Measurements from ENCODE around the gene TRIM24.

TRIM24 gene

DNA sequence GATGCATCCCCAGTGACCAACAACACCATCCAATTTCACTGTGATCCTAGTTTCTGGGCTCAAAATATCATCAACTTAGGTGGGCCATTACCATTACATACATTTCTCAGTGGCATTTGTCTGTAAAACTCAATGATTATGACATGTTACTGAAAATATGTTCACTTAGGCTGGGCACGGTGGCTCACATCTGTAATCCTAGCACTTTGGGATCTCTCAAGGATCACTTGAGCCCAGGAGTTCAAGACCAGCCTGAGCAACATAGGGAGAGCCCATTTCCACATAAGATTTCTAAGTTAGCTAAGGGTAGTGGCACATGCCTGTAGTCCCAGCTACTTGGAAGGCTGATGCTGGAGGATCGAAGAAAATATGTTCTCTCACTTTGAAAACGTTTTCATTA is 91.0 kb downstream of the TRIM24 start:
- DNase-seq = no peak
- TF ChIP-seq GATA1 (IDR thresholded peaks at IDR 0.05; ENCODE audit: low read depth, low read length) (no peak), POLR2A (IDR thresholded peaks at IDR 0.05; ENCODE audit: low read length) (no peak)

DNA sequence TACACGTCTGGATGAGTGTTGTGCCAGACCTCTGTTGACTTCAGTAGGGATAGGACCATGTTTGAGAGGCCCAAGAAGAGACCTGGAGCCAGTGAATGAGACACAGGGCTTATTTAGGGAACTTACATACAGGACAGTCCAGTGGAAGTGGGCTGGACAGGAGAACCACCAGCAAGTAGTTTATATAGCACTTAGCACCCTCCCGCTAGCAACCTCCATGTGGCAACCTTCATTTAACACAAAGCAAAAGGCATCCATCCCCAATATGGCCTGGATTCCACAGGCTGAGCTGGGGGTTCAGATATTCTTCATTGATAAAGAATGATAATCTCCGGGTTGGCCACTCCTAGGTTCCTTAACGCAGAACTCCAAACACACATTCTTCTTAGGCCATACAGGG is 93.7 kb downstream of the TRIM24 start:
- TF ChIP-seq POLR2A (IDR thresholded peaks at IDR 0.05; ENCODE audit: low read length) = no peak
- TF ChIP-seq GATA1 (IDR thresholded peaks at IDR 0.05; ENCODE audit: low read depth, low read length) = no peak
- no peak for DNase-seq

DNA sequence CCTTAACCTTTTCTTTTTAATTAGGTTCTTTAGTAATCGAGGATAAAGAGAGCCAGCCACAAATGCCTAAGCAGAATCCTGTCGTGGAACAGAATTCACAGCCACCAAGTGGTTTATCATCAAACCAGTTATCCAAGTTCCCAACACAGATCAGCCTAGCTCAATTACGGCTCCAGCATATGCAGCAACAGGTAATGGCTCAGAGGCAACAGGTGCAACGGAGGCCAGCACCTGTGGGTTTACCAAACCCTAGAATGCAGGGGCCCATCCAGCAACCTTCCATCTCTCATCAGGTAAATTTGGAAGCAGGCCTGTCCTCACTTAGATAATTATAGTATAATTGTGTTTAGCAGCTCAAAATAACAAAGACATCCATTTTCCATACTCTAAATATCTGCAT is 94.6 kb downstream of the TRIM24 start:
- TF ChIP-seq GATA1 (IDR thresholded peaks at IDR 0.05; ENCODE audit: low read depth, low read length) = no peak
- no peak for TF ChIP-seq POLR2A (IDR thresholded peaks at IDR 0.05; ENCODE audit: low read length)
- DNase-seq = no peak

DNA sequence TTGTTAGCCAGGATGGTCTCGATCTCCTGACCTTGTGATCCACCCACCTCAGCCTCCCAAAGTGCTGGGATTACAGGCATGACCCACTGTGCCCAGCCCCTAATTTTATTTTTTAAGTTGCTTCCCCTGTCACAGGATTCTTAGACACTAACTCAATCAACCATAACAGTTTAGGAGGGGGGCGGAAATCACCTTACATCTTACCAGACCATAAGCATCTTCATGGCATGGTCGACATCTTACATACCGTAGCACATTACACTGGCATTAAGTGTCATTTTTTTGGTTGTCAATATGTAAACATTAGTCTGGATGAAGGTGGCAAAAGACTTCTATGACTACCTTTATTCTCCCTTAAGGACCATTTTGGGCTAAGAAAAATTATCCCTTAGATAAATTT is 95.6 kb downstream of the TRIM24 start:
- no peak for DNase-seq
- no peak for TF ChIP-seq GATA1 (IDR thresholded peaks at IDR 0.05; ENCODE audit: low read depth, low read length)
- no peak for TF ChIP-seq POLR2A (IDR thresholded peaks at IDR 0.05; ENCODE audit: low read length)

DNA sequence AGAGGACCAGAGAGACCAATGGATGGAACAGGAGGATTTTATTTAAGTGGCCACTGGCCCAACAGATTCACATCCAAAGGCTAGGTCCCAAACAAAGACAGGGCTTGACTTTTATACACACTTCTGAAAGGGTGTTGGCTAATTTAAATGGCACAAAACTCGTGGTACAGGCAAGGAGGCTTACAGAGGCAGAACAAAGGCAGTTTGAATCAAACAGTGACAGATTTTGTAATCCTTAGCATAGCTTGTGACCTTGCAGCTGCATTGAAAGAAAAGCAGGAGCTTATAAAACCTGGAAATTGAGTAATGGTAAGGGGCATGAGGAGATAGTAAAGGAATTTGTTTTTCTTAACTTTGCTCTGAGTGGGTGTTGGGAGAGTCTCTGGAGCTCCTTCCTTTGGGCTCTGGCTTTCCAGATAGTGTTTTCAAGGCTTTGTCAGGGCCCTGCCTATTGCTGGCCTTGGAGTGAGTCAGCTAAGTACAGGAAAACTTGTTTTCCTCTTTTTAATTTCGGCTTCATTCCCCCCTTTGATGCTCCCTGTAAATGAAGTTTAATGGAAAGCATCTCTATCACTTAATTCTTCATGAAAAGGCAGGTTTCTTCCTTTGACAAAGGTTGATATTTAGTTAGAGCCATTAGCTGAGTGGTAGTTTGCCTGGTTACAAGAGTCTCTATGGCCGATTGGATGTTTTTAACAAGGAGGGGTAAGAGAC is 96.9 kb downstream of the TRIM24 start:
- TF ChIP-seq POLR2A (IDR thresholded peaks at IDR 0.05; ENCODE audit: low read length) (no peak), GATA1 (IDR thresholded peaks at IDR 0.05; ENCODE audit: low read depth, low read length) (no peak)
- peak; percentile 32 to 50 for DNase-seq

DNA sequence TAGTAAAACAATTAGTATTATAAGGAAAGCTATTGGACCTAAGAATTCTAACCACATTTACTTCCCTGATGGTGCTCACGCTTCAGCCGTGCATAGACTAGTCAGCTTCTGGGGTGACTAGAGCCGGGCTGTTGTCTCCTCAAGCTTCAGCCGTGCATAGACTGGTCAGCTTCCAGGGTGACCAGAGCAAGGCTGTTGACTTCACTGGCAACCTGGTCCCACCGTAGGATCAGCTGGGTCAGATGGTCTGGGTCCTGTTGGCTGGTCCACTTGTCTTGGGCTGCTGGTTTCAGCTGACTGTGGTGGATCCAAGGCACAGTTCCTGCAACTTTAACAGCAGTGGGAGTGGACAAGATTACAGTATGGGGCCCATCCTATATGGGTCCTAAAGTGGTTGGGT is 99.4 kb downstream of the TRIM24 start:
- no peak for DNase-seq
- no peak for TF ChIP-seq GATA1 (IDR thresholded peaks at IDR 0.05; ENCODE audit: low read depth, low read length)
- no peak for TF ChIP-seq POLR2A (IDR thresholded peaks at IDR 0.05; ENCODE audit: low read length)

DNA sequence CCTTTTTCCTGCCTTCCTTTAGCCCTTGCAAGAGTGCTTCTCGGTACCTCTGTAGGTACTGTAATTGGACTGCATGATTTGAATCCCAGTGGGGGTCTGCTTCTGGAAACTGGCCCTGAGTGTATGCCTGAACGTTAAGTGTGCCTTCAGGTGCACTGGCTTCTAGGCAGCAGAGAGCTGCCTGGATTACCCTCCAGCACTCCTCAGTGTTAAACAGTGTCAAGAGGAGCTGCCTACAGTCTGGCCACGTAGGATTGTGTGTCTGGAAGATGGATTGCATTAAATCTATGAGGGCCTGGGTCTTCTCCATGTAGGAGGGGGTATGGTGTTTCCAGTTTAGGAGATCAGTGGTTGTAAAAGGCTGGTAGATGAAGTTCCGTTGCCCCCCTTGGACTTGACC is 103.7 kb downstream of the TRIM24 start:
- DNase-seq = no peak
- TF ChIP-seq GATA1 (IDR thresholded peaks at IDR 0.05; ENCODE audit: low read depth, low read length) (no peak), POLR2A (IDR thresholded peaks at IDR 0.05; ENCODE audit: low read length) (no peak)

DNA sequence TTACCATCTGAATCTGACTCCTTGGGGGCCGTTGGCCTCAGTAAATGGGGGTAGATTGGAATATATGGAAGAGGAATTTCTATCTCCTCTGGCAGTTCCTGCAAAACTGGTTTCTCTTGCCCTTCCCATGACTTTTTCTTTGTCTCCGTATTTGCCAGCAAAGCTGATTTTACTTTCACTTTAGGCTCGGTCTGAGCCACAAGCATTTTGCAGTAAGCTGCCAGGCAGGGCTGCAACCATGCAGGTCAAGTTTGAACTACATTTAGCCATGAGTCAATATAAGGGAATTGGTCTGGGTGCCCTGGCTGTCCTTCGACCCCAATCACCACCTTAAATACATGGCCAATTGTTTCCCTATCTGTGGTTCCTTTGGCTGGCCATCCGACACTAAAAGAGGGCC is 104.3 kb downstream of the TRIM24 start:
- TF ChIP-seq GATA1 (IDR thresholded peaks at IDR 0.05; ENCODE audit: low read depth, low read length) (no peak), POLR2A (IDR thresholded peaks at IDR 0.05; ENCODE audit: low read length) (no peak)
- no peak for DNase-seq

DNA sequence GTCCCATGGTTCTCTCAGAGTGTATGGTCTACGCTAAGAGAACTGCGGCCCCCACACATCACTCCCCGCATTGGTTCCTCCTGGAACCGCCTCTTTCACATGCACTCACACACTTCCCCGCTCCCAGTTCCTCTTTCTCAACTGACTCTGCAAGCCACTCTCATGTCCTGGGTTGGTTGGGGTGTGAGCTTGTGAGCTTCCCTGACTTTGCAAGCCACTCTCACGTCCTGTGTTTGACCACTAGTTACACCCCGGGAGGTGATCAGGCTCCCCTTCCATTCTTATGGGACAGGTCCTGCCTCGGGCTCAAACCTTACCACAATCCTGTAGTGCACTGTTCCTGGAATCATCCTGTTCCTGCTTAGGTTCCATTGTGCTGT is 105.0 kb downstream of the TRIM24 start:
- no peak for DNase-seq
- TF ChIP-seq GATA1 (IDR thresholded peaks at IDR 0.05; ENCODE audit: low read depth, low read length) (no peak), POLR2A (IDR thresholded peaks at IDR 0.05; ENCODE audit: low read length) (no peak)

DNA sequence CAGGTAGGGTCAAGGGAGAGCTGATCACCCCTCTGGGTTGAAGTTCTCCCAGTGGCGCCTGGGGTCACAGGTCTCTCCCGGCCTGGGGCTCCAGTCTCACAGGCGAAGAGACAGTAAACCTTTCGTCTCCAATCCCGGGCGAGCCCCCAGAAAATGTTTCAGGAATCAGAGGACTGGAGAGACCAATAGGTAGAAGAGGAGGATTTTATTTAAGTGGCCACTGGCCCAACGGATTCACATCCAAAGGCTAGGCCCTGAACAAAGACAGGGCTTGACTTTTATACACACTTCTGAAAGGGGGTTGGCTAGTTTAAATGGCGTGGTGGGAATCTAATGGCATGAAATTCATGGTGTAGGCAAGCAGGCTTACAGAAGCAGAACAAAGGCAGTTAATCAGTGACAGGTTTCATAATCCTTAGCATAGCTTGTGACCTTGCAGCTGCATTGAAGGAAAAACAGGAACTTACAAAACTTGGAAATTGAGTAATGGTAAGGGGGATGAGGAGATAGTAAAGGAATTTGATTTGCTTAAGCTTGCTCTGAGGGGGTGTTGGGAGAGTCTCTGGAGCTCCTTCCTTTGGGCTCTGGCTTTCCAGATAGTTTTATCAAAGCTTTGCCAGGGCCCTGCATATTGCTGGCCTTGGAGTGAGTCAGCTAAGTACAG is 105.5 kb downstream of the TRIM24 start:
- DNase-seq = peak; percentile 57 to 65

DNA sequence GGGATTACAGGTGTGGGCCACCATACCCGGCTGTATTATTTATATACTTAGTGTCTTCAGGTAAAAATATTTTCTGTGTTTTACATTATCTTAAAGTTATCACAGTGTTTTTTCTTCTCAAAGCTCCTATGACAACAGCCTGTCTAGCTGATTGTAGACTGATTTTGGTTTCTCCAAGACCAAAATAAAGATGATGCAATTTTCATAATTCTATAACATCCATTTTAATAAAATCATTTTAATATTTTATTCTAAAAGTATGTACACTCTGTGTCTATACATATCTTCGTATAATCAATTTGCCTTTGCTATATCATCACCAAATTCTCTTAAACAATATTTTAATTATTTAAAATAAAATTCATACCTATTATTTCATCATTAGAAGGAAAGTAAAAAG is 108.6 kb downstream of the TRIM24 start:
- no peak for DNase-seq
- TF ChIP-seq POLR2A (IDR thresholded peaks at IDR 0.05; ENCODE audit: low read length) (no peak), GATA1 (IDR thresholded peaks at IDR 0.05; ENCODE audit: low read depth, low read length) (no peak)

More for the DNA sequence above, 105.5 kb downstream of the TRIM24 start:
- TF ChIP-seq GATA1 (IDR thresholded peaks at IDR 0.05; ENCODE audit: low read depth, low read length) (no peak), POLR2A (IDR thresholded peaks at IDR 0.05; ENCODE audit: low read length) (no peak)

DNA sequence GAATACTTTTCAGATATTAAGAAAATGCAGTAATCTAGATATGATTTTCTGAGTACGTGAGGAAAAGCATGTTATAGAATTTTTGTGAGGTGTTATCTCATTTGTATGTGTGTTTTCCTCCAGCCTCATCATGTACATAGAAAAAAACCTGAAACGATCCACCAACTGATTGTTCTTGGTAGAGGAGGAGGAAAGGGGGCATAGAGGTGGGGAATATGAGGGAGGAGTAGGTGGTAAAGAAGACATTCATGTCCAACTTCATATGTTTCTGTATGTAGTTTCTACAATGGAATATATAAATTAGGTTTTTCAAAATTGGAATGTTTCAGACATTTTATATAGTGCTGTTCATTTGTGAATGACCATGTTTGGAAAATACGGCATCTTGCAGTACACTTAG is 109.4 kb downstream of the TRIM24 start:
- TF ChIP-seq GATA1 (IDR thresholded peaks at IDR 0.05; ENCODE audit: low read depth, low read length) (no peak), POLR2A (IDR thresholded peaks at IDR 0.05; ENCODE audit: low read length) (no peak)
- no peak for DNase-seq

DNA sequence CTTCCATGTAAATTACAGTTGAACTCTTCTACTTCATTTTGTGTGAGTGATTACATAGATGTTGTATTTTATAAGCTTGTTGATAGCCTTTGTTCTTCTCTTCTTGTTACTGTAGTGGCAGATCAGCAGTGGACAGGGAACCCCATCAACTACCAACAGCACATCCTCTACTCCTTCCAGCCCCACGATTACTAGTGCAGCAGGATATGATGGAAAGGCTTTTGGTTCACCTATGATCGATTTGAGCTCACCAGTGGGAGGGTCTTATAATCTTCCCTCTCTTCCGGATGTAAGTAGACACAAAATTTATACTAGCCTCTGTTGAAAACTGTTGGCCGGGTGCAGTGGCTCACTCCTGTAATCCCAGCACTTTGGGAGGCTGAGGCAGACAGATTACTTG is 110.7 kb downstream of the TRIM24 start:
- no peak for DNase-seq
- TF ChIP-seq GATA1 (IDR thresholded peaks at IDR 0.05; ENCODE audit: low read depth, low read length) (no peak), POLR2A (IDR thresholded peaks at IDR 0.05; ENCODE audit: low read length) (no peak)

DNA sequence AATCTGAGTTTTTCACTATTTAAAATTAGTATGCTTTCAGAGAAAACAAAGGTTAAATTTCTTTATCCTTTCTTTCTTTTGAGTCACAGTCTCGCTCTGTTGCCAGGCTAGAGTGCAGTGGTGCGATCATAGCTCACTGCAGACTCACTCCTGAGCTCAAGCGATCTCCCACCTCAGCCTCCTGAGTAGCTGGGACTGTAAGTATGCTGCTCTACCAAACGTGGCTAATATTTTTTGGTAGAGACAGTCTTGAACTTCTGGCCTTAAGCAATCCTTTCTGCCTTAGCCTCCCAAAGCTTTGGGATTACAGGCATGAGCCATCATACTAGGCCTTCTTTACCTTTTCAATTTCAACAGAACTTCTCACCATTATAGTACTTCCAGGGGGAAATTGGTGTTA is 113.7 kb downstream of the TRIM24 start:
- TF ChIP-seq GATA1 (IDR thresholded peaks at IDR 0.05; ENCODE audit: low read depth, low read length) = no peak
- no peak for TF ChIP-seq POLR2A (IDR thresholded peaks at IDR 0.05; ENCODE audit: low read length)
- no peak for DNase-seq

DNA sequence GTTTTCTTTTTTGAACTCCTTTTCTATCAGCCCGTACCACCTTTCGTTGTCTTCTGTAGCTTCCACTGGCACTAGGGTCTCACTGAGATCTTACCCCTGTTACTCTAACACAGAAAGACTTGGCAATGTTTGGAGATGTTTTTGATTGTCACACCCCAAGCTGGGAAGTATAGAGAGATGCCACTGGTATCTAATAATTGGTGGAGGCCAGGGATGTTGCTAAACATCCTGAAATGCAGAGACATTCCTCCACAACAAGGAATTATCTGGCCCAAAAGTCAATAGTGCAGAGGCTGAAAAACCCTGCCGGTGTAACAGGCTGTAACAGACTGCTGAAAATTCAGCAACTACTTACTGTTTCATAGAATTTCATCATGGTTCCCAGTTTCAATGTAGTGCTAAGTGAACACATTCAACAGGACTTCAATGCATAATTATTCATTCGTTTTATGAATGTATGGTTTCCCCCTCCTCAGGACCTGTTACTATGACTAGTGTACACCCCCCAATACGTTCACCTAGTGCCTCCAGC is 115.9 kb downstream of the TRIM24 start:
- TF ChIP-seq POLR2A (IDR thresholded peaks at IDR 0.05; ENCODE audit: low read length) (no peak), GATA1 (IDR thresholded peaks at IDR 0.05; ENCODE audit: low read depth, low read length) (no peak)
- peak; percentile 20 to 76 for DNase-seq
